K562 (cell line): Measurements from ENCODE around the gene DYRK1A. TPM values are rescaled to one million over a fixed set of nuclear protein-coding genes. Genes with fewer than 3 reads are reported as not detected.

Experiments used
- CBFB ChIP-seq: sonication (generic); formaldehyde crosslinking; IDR thresholded peaks from 2 replicates; pipeline ENCODE4 v1.4.0; 2020; ENCODE audit warnings: mild to moderate bottlenecking, missing genetic modification reagents
- FOXA3 ChIP-seq, 2 experiments: fragments of 450-650 bp in 1 of 2; sonication (generic) in 1 of 2; formaldehyde crosslinking; IDR thresholded peaks in 1 of 2; conservative IDR thresholded peaks in 1 of 2; 2 replicates each; pipeline versions ENCODE4 v1.4.0 to v1.8.0; 2020 to 2022; ENCODE audit warnings: mild to moderate bottlenecking in 2 of 2, missing genetic modification reagents in 1 of 2
- FOXK2 ChIP-seq, 2 experiments: fragments of 450-650 bp; IDR thresholded peaks in 1 of 2; conservative IDR thresholded peaks in 1 of 2; 2 replicates each; pipeline ENCODE4 v1.6.1; 2016; ENCODE audit warnings: low read depth in 2 of 2, mild to moderate bottlenecking in 1 of 2
- HMGN3 ChIP-seq: IDR thresholded peaks from 2 replicates; pipeline ENCODE4 v1.6.1; 2011; ENCODE audit warnings: borderline replicate concordance, low read depth, mild to moderate bottlenecking, mixed read lengths, low read length; ENCODE audit not compliant: insufficient read length; ENCODE audit errors: extremely low read depth
- ILK ChIP-seq: fragments of 450-650 bp; IDR thresholded peaks from 2 replicates; pipeline ENCODE4 v1.6.1; 2016; ENCODE audit warnings: missing genetic modification characterization, low read depth, mild to moderate bottlenecking, missing compliant biosample characterization, moderate library complexity, borderline replicate concordance
- KHSRP ChIP-seq: fragments of 450-650 bp; IDR thresholded peaks from 2 replicates; pipeline ENCODE4 v1.6.1; 2017
- RFX1 ChIP-seq: fragments of 450-650 bp; IDR thresholded peaks from 2 replicates; pipeline ENCODE4 v1.6.1; 2016; ENCODE audit warnings: mild to moderate bottlenecking, moderate library complexity
- SMARCA5 ChIP-seq: fragments of 450-650 bp; IDR thresholded peaks from 2 replicates; pipeline ENCODE4 v1.6.1; 2016
- TEAD1 ChIP-seq, 2 experiments: fragments of 450-650 bp in 1 of 2; sonication (generic) in 1 of 2; formaldehyde crosslinking; IDR thresholded peaks; 2 replicates each; pipeline versions ENCODE4 v1.4.0 to v1.8.0; 2020 to 2022; ENCODE audit warnings: mild to moderate bottlenecking in 2 of 2, missing genetic modification reagents in 1 of 2
- TEAD2 ChIP-seq: fragments of 450-650 bp; IDR thresholded peaks from 2 replicates; pipeline ENCODE4 v1.6.1; 2016; ENCODE audit warnings: missing genetic modification characterization, control low read depth, missing compliant biosample characterization
- XRCC5 ChIP-seq: fragments of 200-400 bp; formaldehyde crosslinking; IDR thresholded peaks from 2 replicates; pipeline ENCODE4 v1.6.1; 2017; ENCODE audit warnings: low read depth, mild to moderate bottlenecking, low read length
- ZNF24 ChIP-seq: fragments of 450-650 bp; IDR thresholded peaks from 2 replicates; pipeline ENCODE4 v1.6.1; 2016
- ZNF644 ChIP-seq: fragments of 200-800 bp; sonication (Bioruptor generic); IDR thresholded peaks from 2 replicates; pipeline ENCODE4 v1.6.1; 2016; ENCODE audit warnings: low read depth, missing genetic modification characterization, missing compliant biosample characterization
- ZNF699 ChIP-seq: fragments of 250-450 bp; sonication (Bioruptor Pico); IDR thresholded peaks from 2 replicates; pipeline ENCODE4 v1.8.0; 2021; ENCODE audit warnings: mild to moderate bottlenecking, moderate library complexity; ENCODE audit not compliant: insufficient replicate concordance
- polyA plus RNA-seq, 8 experiments: library from polyadenylated mRNA; depleted of rRNA in 4 of 8; stranded (reverse) in 5 of 8; unstranded in 3 of 8; fragments of >200 nt; fragmentation: Nextera tagmentation in 2 of 8; fragmentation: Illumina TruSeq in 1 of 8; extraction: Ambion mirVana in 2 of 8; extraction: Trizol in 1 of 8; gene quantifications; 2 replicates each; pipeline versions ENCODE4 v1.2.1 to v1.2.3, GENCODE V29; 2011 to 2014; ENCODE audit warnings: inconsistent platforms in 1 of 8, missing spikeins in 1 of 8
- total RNA-seq, 7 experiments: library from RNA; depleted of rRNA in 6 of 7; stranded (reverse); fragments of >200 nt in 6 of 7; fragmentation: Illumina TruSeq in 2 of 7; extraction: Trizol in 2 of 7; gene quantifications; 2 replicates each; pipeline versions ENCODE4 v1.2.1 to v1.2.3, GENCODE V29; 2011 to 2021; ENCODE audit warnings: low replicate concordance in 1 of 7
- TF ChIP-seq, protein P1 (sequence below): fragments of 450-650 bp; IDR thresholded peaks from 2 replicates; pipeline ENCODE4 v1.6.1; 2016; ENCODE audit warnings: borderline replicate concordance
- TF ChIP-seq, protein P2 (sequence below): fragments of 450-650 bp; IDR thresholded peaks from 2 replicates; pipeline ENCODE4 v1.6.1; 2017; ENCODE audit warnings: antibody characterized with exemption, mild to moderate bottlenecking
- TF ChIP-seq, protein P3 (sequence below): fragments of 450-650 bp; IDR thresholded peaks from 2 replicates; pipeline ENCODE4 v1.6.1; 2014; ENCODE audit warnings: low read depth, mild to moderate bottlenecking, moderate library complexity, borderline replicate concordance
- TF ChIP-seq, protein P4 (sequence below): sonication (generic); formaldehyde crosslinking; IDR thresholded peaks from 2 replicates; pipeline ENCODE4 v1.4.0; 2020; ENCODE audit warnings: mild to moderate bottlenecking, missing genetic modification reagents

Gene DYRK1A
- total and polyA plus RNA-seq, 9 of the 15 experiments (the other 6 are each of a cell fraction or from before 2014, with no cell fraction given): 3.7 to 64.8 (median 42.3) TPM

DNA sequence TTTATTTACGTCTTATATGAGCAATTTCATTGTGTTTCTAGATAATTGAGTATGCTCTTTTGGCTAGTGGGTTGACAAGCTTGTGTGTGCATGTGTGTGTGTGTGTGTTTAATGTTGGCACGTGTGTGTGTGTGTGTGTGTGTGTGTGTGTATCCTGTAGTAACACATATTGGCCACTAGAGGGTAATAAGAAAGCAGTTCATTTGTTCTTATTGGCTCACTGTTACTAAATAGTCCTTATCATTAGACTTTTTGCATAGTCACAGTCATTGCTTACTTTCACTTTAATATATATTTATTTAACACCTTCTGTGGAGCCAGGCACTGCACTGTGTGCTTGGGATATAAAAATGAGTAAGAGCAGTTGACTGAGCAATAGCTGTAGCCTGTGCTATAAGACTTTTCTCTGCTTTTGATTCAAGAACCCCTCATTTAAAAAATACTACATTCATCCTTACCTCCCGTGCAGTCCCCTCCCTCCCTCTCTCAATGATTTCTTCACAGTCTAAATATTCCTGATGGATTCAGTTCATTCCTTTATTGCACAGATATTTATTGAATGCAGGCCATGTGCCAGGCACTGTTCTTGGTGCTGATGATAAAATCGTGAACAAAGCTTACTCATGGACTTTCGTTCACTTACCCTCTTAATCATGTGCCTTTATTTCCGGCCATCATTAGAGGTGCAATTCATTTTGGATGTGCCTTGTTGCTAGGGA lies 96.7 kb downstream of the DYRK1A start (continued):
- no peak for TF ChIP-seq FOXA3 (CRISPR knock-in tag; conservative IDR thresholded peaks at IDR 0.05 in 1 of 2, IDR thresholded peaks at IDR 0.05 in 1 of 2)
- TF ChIP-seq, protein P1, sequence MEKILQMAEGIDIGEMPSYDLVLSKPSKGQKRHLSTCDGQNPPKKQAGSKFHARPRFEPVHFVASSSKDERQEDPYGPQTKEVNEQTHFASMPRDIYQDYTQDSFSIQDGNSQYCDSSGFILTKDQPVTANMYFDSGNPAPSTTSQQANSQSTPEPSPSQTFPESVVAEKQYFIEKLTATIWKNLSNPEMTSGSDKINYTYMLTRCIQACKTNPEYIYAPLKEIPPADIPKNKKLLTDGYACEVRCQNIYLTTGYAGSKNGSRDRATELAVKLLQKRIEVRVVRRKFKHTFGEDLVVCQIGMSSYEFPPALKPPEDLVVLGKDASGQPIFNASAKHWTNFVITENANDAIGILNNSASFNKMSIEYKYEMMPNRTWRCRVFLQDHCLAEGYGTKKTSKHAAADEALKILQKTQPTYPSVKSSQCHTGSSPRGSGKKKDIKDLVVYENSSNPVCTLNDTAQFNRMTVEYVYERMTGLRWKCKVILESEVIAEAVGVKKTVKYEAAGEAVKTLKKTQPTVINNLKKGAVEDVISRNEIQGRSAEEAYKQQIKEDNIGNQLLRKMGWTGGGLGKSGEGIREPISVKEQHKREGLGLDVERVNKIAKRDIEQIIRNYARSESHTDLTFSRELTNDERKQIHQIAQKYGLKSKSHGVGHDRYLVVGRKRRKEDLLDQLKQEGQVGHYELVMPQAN: peak; percentile 52; the same call in 1 of the 2 replicates
- TF ChIP-seq, protein P2, sequence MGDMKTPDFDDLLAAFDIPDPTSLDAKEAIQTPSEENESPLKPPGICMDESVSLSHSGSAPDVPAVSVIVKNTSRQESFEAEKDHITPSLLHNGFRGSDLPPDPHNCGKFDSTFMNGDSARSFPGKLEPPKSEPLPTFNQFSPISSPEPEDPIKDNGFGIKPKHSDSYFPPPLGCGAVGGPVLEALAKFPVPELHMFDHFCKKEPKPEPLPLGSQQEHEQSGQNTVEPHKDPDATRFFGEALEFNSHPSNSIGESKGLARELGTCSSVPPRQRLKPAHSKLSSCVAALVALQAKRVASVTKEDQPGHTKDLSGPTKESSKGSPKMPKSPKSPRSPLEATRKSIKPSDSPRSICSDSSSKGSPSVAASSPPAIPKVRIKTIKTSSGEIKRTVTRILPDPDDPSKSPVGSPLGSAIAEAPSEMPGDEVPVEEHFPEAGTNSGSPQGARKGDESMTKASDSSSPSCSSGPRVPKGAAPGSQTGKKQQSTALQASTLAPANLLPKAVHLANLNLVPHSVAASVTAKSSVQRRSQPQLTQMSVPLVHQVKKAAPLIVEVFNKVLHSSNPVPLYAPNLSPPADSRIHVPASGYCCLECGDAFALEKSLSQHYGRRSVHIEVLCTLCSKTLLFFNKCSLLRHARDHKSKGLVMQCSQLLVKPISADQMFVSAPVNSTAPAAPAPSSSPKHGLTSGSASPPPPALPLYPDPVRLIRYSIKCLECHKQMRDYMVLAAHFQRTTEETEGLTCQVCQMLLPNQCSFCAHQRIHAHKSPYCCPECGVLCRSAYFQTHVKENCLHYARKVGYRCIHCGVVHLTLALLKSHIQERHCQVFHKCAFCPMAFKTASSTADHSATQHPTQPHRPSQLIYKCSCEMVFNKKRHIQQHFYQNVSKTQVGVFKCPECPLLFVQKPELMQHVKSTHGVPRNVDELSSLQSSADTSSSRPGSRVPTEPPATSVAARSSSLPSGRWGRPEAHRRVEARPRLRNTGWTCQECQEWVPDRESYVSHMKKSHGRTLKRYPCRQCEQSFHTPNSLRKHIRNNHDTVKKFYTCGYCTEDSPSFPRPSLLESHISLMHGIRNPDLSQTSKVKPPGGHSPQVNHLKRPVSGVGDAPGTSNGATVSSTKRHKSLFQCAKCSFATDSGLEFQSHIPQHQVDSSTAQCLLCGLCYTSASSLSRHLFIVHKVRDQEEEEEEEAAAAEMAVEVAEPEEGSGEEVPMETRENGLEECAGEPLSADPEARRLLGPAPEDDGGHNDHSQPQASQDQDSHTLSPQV: no peak
- TF ChIP-seq HMGN3: no peak
- no peak for TF ChIP-seq KHSRP
- TF ChIP-seq, protein P3, sequence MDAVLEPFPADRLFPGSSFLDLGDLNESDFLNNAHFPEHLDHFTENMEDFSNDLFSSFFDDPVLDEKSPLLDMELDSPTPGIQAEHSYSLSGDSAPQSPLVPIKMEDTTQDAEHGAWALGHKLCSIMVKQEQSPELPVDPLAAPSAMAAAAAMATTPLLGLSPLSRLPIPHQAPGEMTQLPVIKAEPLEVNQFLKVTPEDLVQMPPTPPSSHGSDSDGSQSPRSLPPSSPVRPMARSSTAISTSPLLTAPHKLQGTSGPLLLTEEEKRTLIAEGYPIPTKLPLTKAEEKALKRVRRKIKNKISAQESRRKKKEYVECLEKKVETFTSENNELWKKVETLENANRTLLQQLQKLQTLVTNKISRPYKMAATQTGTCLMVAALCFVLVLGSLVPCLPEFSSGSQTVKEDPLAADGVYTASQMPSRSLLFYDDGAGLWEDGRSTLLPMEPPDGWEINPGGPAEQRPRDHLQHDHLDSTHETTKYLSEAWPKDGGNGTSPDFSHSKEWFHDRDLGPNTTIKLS: no peak
- TF ChIP-seq CBFB (CRISPR knock-in tag): no peak
- TF ChIP-seq ZNF644 (tag): no peak
- TF ChIP-seq ILK (tag): no peak
- TF ChIP-seq ZNF699: no peak
- TF ChIP-seq, protein P4, sequence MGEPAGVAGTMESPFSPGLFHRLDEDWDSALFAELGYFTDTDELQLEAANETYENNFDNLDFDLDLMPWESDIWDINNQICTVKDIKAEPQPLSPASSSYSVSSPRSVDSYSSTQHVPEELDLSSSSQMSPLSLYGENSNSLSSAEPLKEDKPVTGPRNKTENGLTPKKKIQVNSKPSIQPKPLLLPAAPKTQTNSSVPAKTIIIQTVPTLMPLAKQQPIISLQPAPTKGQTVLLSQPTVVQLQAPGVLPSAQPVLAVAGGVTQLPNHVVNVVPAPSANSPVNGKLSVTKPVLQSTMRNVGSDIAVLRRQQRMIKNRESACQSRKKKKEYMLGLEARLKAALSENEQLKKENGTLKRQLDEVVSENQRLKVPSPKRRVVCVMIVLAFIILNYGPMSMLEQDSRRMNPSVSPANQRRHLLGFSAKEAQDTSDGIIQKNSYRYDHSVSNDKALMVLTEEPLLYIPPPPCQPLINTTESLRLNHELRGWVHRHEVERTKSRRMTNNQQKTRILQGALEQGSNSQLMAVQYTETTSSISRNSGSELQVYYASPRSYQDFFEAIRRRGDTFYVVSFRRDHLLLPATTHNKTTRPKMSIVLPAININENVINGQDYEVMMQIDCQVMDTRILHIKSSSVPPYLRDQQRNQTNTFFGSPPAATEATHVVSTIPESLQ (CRISPR knock-in tag): no peak
- peak; percentile 51 to 65; a peak in 3 of 4 replicates for TF ChIP-seq FOXK2 (conservative IDR thresholded peaks at IDR 0.05 in 1 of 2, IDR thresholded peaks at IDR 0.05 in 1 of 2; ENCODE audit: low read depth in 2 of 2)
- TF ChIP-seq RFX1: peak; percentile 29
- no peak for TF ChIP-seq TEAD1 (CRISPR knock-in tag; IDR thresholded peaks at IDR 0.05)
- no peak for TF ChIP-seq TEAD2
- TF ChIP-seq SMARCA5: peak; percentile 39; the same call in 1 of the 2 replicates
- no peak for TF ChIP-seq XRCC5
- peak; percentile 87 for TF ChIP-seq ZNF24
